ENCODE data around the gene SAA2.
"Not testable (repeated sequence)": the region's sequence is repeated elsewhere in the genome, so short reads cannot be mapped to it uniquely, and the experiment has no call there.

Gene SAA2

DNA sequence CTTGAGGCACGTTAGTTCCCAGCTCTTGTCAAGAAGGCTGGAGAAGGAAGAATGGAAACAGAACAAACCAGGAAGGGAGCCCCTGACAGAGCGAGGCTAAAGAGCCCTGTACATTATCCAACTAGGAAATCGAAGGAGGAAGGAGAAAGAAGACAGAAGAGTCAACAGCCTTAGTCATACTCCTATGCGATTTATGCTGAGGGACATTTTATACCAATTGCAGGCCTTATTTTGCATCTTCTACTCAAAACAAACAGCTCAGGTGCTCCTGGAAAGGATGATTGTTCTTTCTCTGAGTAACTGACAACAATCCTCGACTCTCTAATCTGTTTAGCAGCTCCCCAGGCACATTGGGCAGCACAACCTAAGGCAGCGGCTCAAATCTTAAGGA, 1.3 kb downstream of the SAA2 start:
- not testable (repeated sequence) for DNase-seq

GRCh38 chr11:18246379-18247190, 1.9 kb downstream of the SAA2 start:
- peak; percentile 16 for DNase-seq

DNA sequence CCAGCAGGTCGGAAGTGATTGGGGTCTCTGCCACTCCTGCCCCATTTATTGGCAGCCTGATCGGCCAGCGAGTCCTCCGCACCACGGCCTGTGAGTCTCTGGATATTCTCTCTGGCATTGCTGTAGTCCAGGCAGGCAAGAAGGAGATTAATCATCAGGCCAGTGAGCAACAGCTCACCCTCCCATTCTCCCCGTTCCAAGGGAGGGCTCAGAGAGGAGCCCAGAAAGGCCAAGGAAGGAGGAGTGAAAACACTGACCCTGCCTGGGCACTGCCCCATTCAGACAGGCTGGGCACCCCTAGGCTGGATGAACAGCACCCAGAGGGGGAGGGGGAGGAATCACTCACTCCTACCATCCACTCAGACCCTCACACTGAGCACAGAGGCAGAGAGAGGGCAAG, 3.1 kb downstream of the SAA2 start:
- DNase-seq, result no peak

DNA sequence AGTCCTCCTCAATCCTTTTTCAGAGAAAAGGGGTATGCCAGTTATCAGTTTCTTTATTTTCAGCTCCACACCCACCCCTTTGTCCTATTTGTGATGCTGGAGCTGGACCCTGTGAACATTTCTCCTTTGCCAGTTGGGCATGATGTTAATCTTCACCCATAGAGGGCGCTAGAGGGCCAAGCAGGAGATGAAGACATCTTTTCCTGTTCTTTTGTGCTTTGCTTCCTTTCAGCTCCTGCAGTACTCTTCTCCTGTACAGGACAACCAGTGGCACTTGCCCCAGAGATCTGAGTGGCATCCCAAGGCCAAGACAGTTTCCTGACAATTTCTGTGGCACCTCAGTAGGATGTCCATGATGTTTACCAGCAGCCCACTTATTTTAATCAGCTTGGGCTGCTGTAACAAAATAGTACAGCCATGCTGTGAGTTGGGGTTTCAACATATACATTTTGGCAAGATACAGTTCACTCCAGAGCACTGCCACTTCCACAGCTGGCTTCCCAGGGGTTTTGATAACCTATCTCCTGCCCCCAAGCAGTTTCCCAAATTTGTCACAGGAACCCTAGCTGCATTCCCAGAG, 4.6 kb downstream of the SAA2 start:
- DNase-seq, result peak; percentile 31

- DNase-seq, result no peak
Observed at GRCh38 chr11:18239655-18240054, 8.8 kb downstream of the SAA2 start.

- DNase-seq, result no peak
Observed at GRCh38 chr11:18236664-18237356, 11.7 kb downstream of the SAA2 start, which contains the start of gene SAA4. Gene SAA4 (minus strand): TSS chr11:18236802. CDS start chr11:18235926, 876 bp downstream.

DNA sequence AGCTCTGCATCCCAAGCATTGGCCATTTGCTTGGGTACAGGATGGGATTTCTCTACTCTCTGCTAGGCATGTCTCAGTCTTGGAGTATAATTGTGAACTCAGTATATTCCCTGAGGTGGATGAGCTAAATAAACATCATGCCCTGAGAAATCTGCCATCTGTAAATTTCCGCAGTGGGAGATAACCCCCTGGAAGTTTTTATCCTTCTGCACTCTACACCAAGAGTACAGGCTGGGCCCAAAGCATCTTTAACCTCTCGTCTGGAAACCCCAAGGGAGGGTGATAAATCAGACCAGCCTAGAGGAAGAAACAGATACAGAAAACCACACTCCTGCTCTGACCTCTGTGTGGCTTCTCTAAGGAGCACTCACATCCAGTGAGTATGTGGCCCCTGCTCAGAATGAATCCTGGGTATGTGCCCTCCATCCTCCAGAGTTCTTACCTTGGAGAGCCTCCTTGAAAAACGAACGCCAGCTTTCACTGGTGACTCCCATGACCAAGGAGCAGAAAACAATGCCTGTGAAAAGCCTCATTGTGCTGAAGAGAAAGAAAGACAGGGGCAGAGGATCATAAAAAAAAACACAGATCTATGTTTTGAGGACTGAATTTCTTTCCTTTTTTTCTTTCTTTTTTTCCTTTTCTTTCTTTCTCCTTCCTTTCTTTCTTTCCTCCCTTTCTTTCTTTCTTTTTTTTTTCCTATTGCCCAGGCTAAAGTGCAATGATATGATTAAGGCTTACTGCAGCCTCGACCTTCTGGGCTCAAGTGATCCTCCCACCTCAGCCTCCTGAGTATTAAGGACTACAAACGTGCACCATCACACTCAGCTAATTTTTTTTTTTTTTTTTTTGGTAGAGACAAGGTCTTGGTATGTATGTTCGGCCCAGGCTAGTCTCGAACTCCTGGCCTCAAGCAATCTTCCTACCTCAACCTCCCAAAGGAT, 12.8 kb downstream of the SAA2 start:
- no peak for DNase-seq

- DNase-seq, result no peak
Observed at GRCh38 chr11:18233912-18234311, 14.6 kb downstream of the SAA2 start.

DNA sequence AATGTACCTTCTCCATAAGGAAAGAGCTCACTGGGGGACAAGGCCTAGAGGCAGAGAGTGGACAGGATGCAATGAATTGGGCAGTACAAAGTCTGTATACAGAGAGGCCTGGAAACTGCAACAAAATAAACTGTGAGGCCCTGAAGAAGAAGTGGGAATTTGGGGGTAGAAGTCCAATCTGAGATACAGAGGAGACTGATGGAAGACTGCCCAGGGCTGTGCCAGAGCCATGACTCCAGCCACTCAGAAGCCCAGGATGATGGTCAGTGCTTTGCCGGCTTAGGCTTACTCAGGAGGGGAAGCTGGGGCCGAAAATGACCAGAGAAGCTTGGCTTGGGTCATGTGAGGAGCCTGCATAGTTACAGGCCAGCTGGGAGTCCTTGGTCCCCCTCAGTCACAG, 17.6 kb downstream of the SAA2 start:
- no peak for DNase-seq

DNA sequence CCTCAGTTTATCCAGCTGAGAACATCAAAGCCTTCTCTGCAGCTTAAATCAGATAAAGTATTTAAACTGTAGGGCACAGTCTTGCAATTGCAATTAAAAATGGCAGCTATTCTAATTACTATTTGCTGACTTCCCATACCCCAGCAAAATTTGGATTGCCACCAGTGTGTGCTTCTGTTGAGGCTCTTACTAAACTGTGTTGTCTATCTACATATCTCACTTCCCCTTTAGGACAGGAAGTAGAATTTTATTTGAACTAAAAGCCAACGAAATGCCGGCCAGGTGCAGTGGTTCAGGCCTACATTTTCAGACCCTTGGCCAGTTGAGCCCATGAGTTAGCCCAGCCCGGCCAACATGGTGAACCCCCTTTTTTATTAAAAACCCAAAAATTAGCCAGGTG, 19.0 kb downstream of the SAA2 start:
- DNase-seq, result no peak

- DNase-seq, result no peak
Observed at GRCh38 chr11:18225913-18226312, 22.6 kb downstream of the SAA2 start.

DNA sequence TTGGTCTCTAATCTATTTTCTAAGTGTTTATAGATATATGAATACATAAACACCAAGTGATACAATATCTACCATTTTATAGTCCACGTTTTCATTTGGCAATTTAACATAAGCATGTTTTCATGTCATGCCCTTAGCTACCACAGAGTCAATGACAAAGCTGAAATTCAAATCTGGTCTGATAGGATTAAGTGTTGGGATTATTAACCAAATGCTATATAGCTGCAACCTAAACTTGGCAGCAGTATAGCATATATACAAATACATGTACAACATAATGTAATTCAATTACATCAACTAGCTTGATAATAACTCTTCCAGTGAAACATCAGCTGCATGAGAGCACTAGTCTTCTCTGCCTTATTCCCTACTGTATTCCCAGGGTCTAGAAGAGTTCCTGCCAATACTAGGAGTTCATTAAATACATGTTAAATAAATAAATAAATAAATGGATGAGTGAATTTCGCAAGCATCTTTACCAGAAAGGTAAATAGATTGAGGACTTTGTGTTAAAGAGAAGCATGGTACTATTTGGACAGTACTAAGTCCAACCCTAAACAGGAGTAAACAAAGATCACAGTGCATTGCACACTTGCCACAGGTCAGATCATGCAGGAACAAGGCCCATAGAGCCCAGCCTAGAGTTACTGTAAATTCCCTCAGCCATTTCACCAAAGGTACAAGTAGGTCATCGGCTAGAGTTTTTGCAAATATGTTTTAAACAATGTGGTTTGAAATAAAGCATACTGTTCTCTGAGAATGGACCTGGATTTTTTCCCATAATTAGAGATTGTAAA, 24.7 kb downstream of the SAA2 start:
- no peak for DNase-seq

GRCh38 chr11:18222814-18223421, 25.6 kb downstream of the SAA2 start:
- DNase-seq, result no peak

GRCh38 chr11:18221274-18221876, 27.1 kb downstream of the SAA2 start:
- DNase-seq, result no peak

GRCh38 chr11:18209058-18209457, 39.4 kb downstream of the SAA2 start:
- DNase-seq, result no peak

DNA sequence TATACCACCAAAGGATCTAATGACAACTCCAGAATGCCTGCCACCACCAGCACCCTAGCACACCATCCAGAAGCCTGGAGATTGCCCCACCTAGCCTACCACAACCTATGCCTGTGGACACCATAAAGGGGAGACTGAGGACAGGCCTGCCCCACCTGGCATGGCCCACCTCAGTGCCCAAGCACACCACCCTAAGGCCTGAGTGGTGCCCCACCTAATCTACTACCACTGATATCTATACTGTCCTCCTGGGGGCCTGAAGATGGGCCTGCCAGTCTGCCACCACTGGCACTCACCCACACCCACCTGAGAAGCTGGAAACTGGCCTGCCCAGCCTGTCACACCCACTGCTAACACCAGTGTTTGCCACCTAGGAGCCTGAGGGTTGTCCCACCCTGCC, 43.7 kb downstream of the SAA2 start:
- no peak for DNase-seq

DNA sequence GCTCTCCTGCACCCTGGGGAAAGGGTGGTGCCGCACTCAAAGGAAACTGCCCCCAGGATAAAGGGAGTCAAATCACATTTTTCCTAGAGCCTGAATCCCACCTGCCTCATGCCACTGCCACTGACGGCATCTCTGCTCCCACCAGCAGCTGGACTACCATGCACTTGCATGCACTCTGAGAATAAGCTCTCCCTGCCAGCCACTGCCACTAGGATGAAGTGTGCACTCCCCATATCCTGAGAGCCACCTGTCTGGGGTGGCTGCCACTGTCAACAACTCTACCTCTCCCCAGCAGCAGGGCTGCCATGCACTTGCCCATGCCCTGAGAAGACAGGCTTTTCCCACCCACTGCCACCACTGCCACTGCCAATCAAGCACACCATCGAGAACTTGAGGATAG, 44.2 kb downstream of the SAA2 start:
- DNase-seq, result no peak

- no peak for DNase-seq
Observed at GRCh38 chr11:18203723-18204122, 44.7 kb downstream of the SAA2 start.

- not testable (repeated sequence) for DNase-seq
Observed at GRCh38 chr11:18197738-18198137, 50.7 kb downstream of the SAA2 start.

DNA sequence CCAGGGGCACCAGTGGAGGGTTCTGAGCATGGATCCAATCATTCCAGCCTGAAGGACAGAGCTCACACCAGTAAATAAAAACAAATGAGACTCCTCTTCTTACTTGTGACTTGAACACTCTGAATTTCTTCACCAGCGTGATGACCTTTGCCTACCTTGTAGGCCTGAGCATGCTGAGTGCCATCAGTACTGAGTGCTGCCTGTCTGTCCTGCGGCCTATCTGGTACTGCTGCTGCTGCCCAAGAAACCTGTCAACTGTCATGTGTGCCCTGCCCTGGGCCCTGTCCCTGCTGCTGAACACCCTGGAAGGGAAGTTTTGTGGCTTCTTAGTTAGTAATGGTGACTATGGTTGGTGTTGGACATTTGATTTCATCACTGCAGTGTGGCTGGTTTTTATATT, 51.9 kb downstream of the SAA2 start:
- no peak for DNase-seq

Measured in NK-92 treated with Interleukin-12 subunit alpha and Interleukin-12 subunit beta, amount 100 ng/mL, for 24 hours (cell line).